ENCODE measurements around the gene DUSP19.
A peak's percentile ranks its signal among the peaks of the same experiment; 100 is the strongest.

The DUSP19 gene

DNA sequence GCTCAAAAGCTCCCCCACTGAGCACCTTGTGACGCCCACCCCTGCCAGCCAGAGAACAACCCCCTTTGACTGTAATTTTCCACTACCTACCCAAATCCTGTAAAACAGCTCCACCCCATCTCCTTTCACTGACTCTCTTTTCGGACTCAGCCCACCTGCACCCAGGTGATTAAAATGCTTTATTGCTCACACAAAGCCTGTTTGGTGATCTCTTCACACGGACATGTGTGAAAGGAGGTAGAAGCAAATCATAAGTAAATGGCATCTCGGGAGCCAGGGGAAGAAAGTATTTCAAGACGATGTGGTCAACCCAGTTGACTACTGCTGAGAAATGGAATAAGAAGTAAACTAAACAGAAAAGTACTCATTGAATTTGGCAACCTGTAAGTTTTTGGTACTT lies 29.1 kb upstream of the DUSP19 start:
- DNase-seq (ENCODE audit: low read depth, low spot score), result no peak
- peaks cover 74% of the 10 kb centered on the region for H3K9me3 ChIP-seq (ENCODE audit: insufficient read depth, low read length)
- H3K4me3 ChIP-seq (ENCODE audit: insufficient read length, low read depth), result peak overlapping the region; percentile 12
- H3K27me3 ChIP-seq (ENCODE audit: insufficient read depth, insufficient read length), result no peaks in the 10 kb centered on the region
- peaks cover 2% of the 10 kb centered on the region for H3K4me1 ChIP-seq (ENCODE audit: insufficient read depth, insufficient read length)
- H3K36me3 ChIP-seq (ENCODE audit: insufficient read depth, insufficient read length, low read length), result no peaks in the 10 kb centered on the region
- peak overlapping the region; percentile 3 for H3K9ac ChIP-seq (ENCODE audit: insufficient read length, low read depth)
- TF ChIP-seq ZNF274 (IDR thresholded peaks at IDR 0.05; ENCODE audit: low read depth, low read length) (no peak), YY1 (IDR thresholded peaks at IDR 0.05; ENCODE audit: insufficient read depth, insufficient read length) (no peak), SUZ12 (IDR thresholded peaks at IDR 0.05; ENCODE audit: extremely low read depth, insufficient read depth, insufficient read length) (no peak)

DNA sequence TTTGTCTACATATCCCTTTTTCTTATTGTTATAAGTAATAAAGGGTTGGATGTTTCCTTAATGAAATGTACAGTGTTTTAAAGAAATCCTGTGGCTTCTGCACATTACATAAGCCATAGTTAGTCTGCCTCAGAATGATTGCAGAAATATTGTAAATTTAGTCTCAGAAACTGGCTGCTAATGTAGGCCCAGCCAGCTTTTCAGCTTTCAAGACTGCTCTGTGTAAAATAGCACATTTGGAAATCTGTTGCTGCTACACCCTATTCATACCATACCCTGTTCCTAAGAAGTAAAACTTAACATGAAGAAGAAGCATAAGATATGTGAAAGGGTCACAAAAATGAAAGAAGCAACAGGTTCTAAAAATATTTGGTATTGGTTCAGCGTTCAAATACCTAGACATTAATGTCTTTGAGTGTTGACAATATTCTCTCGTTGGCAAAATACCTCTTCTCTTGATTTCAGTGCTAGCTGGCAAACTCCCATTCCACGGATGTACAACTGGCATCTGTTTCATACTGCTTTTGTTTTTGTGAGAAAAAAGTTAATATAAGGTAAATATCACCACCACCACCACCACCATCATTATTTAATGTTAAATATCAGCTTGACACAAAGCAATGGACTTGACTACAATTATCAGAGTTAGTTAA lies 21.1 kb upstream of the DUSP19 start:
- Histone ChIP-seq H3K4me3 (ENCODE audit: insufficient read length, low read depth) (no peak overlapping the region), H3K4me1 (ENCODE audit: insufficient read depth, insufficient read length) (no peaks in the 10 kb centered on the region), H3K27me3 (ENCODE audit: insufficient read depth, insufficient read length) (no peaks in the 10 kb centered on the region), H3K36me3 (ENCODE audit: insufficient read depth, insufficient read length, low read length) (no peaks in the 10 kb centered on the region), H3K9me3 (ENCODE audit: insufficient read depth, low read length) (peaks cover 9% of the 10 kb centered on the region; the same call in 1 of the 2 replicates), H3K9ac (ENCODE audit: insufficient read length, low read depth) (no peak overlapping the region)
- no peak for DNase-seq (ENCODE audit: low read depth, low spot score)
- no peak for TF ChIP-seq YY1 (IDR thresholded peaks at IDR 0.05; ENCODE audit: insufficient read depth, insufficient read length)
- TF ChIP-seq ZNF274 (IDR thresholded peaks at IDR 0.05; ENCODE audit: low read depth, low read length), result no peak
- no peak for TF ChIP-seq SUZ12 (IDR thresholded peaks at IDR 0.05; ENCODE audit: extremely low read depth, insufficient read depth, insufficient read length)

DNA sequence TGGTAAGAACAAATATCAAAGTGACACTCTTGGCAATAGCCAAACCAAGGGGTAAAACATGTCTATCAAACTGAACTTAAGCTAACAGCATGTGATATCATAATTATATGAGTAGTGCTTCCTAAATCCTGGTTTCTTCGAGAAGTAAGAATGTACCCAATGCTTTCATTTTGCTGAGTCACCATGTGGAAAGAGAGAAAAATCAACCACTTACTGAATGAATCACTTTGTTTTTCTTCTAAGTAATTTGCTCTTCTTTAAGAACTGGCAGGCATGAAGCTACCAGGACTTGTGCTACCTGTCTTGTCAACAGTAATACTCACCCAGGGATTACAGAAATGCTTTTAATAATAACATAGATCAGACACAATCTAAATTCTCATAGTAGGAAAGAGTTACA lies 19.0 kb upstream of the DUSP19 start:
- no peaks in the 10 kb centered on the region for H3K27me3 ChIP-seq (ENCODE audit: insufficient read depth, insufficient read length)
- TF ChIP-seq SUZ12 (IDR thresholded peaks at IDR 0.05; ENCODE audit: extremely low read depth, insufficient read depth, insufficient read length) (no peak), YY1 (IDR thresholded peaks at IDR 0.05; ENCODE audit: insufficient read depth, insufficient read length) (no peak), ZNF274 (IDR thresholded peaks at IDR 0.05; ENCODE audit: low read depth, low read length) (no peak)
- DNase-seq (ENCODE audit: low read depth, low spot score), result no peak
- H3K9ac ChIP-seq (ENCODE audit: insufficient read length, low read depth), result no peak overlapping the region
- H3K4me3 ChIP-seq (ENCODE audit: insufficient read length, low read depth), result no peak overlapping the region
- H3K36me3 ChIP-seq (ENCODE audit: insufficient read depth, insufficient read length, low read length), result no peaks in the 10 kb centered on the region
- H3K9me3 ChIP-seq (ENCODE audit: insufficient read depth, low read length), result no peaks in the 10 kb centered on the region
- no peaks in the 10 kb centered on the region for H3K4me1 ChIP-seq (ENCODE audit: insufficient read depth, insufficient read length)

DNA sequence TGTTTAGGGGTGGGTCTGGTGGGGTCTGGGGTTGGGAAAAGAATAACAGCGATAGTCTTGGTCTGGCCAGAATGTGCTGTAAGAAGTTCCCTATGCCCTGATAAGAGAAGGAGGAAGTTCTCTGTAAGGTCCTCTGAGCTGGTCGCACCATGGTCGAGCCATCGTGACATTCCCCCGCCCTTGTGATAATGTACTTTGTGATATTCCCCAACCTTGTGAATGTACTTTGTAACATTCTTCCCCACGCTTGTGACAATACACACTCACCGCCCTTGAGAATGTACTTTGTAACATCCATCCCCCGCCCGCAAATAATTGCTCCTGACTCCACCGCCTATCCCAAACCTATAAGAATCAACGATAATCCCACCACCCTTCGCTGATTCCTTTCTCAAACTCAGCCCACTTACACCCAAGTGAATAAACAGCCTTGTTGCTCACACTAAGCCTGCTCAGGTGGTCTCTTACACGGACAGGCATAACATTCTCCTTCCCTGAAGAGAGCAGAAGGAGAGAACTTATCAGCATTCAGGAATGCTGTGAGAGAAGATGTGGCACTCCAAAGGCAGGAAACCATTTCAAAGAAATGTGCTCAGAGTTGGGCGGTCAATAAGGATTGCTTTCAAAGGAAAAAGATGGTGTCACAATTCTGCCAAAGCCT lies 17.8 kb upstream of the DUSP19 start:
- H3K36me3 ChIP-seq (ENCODE audit: insufficient read depth, insufficient read length, low read length), result no peaks in the 10 kb centered on the region
- TF ChIP-seq YY1 (IDR thresholded peaks at IDR 0.05; ENCODE audit: insufficient read depth, insufficient read length) (no peak), SUZ12 (IDR thresholded peaks at IDR 0.05; ENCODE audit: extremely low read depth, insufficient read depth, insufficient read length) (no peak), ZNF274 (IDR thresholded peaks at IDR 0.05; ENCODE audit: low read depth, low read length) (no peak)

DNA sequence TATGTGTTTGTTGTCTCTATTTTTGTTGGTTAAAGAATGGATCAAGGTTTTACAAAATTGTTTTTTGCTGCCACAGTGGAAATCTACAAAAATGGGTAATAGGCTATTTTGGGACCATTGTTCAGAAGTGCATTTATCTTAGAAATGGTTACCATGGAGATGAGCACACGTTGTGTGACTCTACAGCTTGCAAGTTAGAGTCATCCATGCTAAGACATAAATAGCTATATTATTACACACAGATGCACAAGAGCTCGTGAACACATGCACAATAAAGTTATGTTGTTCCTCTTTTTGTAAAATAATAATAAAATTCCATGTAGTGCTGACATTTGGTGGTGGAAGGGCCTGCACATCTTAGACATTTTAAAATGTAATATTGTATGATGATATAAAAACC lies 15.5 kb upstream of the DUSP19 start:
- H3K4me3 ChIP-seq (ENCODE audit: insufficient read length, low read depth), result no peak overlapping the region
- 0 out of 2 replicates have a peak, but pooled peaks cover 3% of the 10 kb centered on the region for H3K9me3 ChIP-seq (ENCODE audit: insufficient read depth, low read length)
- H3K36me3 ChIP-seq (ENCODE audit: insufficient read depth, insufficient read length, low read length), result no peaks in the 10 kb centered on the region
- DNase-seq (ENCODE audit: low read depth, low spot score), result no peak
- no peak overlapping the region for H3K9ac ChIP-seq (ENCODE audit: insufficient read length, low read depth)
- no peaks in the 10 kb centered on the region for H3K27me3 ChIP-seq (ENCODE audit: insufficient read depth, insufficient read length)
- H3K4me1 ChIP-seq (ENCODE audit: insufficient read depth, insufficient read length), result no peaks in the 10 kb centered on the region
- TF ChIP-seq YY1 (IDR thresholded peaks at IDR 0.05; ENCODE audit: insufficient read depth, insufficient read length) (no peak), SUZ12 (IDR thresholded peaks at IDR 0.05; ENCODE audit: extremely low read depth, insufficient read depth, insufficient read length) (no peak), ZNF274 (IDR thresholded peaks at IDR 0.05; ENCODE audit: low read depth, low read length) (no peak)

More for the DNA sequence above, 17.8 kb upstream of the DUSP19 start:
- no peak overlapping the region for H3K4me3 ChIP-seq (ENCODE audit: insufficient read length, low read depth)
- no peaks in the 10 kb centered on the region for H3K4me1 ChIP-seq (ENCODE audit: insufficient read depth, insufficient read length)
- H3K9ac ChIP-seq (ENCODE audit: insufficient read length, low read depth), result no peak overlapping the region
- no peaks in the 10 kb centered on the region for H3K9me3 ChIP-seq (ENCODE audit: insufficient read depth, low read length)
- DNase-seq (ENCODE audit: low read depth, low spot score), result no peak
- H3K27me3 ChIP-seq (ENCODE audit: insufficient read depth, insufficient read length), result no peaks in the 10 kb centered on the region

DNA sequence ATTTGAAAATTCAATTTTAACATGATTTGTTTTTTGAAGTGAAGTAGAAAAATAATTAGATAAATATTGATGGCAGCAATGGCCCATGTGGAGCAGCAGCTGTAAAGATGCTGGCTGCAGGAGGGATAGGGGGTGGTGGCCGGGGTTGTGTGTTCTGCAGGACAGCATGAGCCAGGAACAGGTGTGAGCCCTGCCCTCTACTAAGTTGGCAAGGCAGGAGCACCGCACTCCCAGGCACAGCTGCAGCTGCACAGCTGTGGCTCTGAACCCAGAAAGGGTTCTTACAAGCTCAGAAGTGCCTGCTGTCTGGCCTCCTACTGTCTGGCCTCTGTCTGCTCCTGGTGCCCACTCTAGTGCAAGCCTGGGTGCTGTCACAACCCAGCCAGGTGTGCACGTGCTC lies 10.0 kb upstream of the DUSP19 start:
- H3K9ac ChIP-seq (ENCODE audit: insufficient read length, low read depth), result no peak overlapping the region
- H3K36me3 ChIP-seq (ENCODE audit: insufficient read depth, insufficient read length, low read length), result no peaks in the 10 kb centered on the region
- no peaks in the 10 kb centered on the region for H3K27me3 ChIP-seq (ENCODE audit: insufficient read depth, insufficient read length)
- H3K4me1 ChIP-seq (ENCODE audit: insufficient read depth, insufficient read length), result no peaks in the 10 kb centered on the region
- TF ChIP-seq ZNF274 (IDR thresholded peaks at IDR 0.05; ENCODE audit: low read depth, low read length) (no peak), YY1 (IDR thresholded peaks at IDR 0.05; ENCODE audit: insufficient read depth, insufficient read length) (no peak), SUZ12 (IDR thresholded peaks at IDR 0.05; ENCODE audit: extremely low read depth, insufficient read depth, insufficient read length) (no peak)
- DNase-seq (ENCODE audit: low read depth, low spot score), result no peak
- H3K4me3 ChIP-seq (ENCODE audit: insufficient read length, low read depth), result no peak overlapping the region
- H3K9me3 ChIP-seq (ENCODE audit: insufficient read depth, low read length), result peaks cover 20% of the 10 kb centered on the region; the same call in 1 of the 2 replicates

DNA sequence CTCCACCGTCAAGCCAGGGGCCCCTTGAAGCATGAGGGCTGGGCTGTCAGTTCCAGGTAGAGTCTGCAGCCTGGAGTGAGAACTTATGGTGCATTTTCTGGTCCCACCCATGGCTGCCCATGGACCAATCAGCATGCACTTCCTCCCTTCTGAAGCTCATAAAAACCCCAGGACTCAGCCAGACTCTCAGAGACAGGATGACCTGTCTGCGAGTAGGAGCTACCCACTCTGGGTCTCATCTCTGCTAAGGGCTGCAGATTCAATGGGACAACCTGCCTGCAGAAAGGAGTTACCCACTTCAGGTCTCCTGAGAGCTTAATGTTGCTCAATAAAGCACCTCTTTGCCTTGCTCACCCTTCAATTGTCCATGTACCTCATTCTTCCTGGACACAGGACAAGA lies 9.4 kb upstream of the DUSP19 start:
- DNase-seq (ENCODE audit: low read depth, low spot score), result no peak
- no peaks in the 10 kb centered on the region for H3K36me3 ChIP-seq (ENCODE audit: insufficient read depth, insufficient read length, low read length)
- no peaks in the 10 kb centered on the region for H3K27me3 ChIP-seq (ENCODE audit: insufficient read depth, insufficient read length)
- H3K9me3 ChIP-seq (ENCODE audit: insufficient read depth, low read length), result peaks cover 20% of the 10 kb centered on the region; the same call in 1 of the 2 replicates
- no peak overlapping the region for H3K4me3 ChIP-seq (ENCODE audit: insufficient read length, low read depth)
- no peak for TF ChIP-seq SUZ12 (IDR thresholded peaks at IDR 0.05; ENCODE audit: extremely low read depth, insufficient read depth, insufficient read length)
- no peak for TF ChIP-seq YY1 (IDR thresholded peaks at IDR 0.05; ENCODE audit: insufficient read depth, insufficient read length)
- no peak for TF ChIP-seq ZNF274 (IDR thresholded peaks at IDR 0.05; ENCODE audit: low read depth, low read length)
- no peaks in the 10 kb centered on the region for H3K4me1 ChIP-seq (ENCODE audit: insufficient read depth, insufficient read length)
- H3K9ac ChIP-seq (ENCODE audit: insufficient read length, low read depth), result no peak overlapping the region
